ENCODE measurements around the gene CDH23. TPM values are rescaled to one million over a fixed set of nuclear protein-coding genes. Genes with fewer than 3 reads are reported as not detected.

Gene CDH23
- total RNA-seq, 1 experiment from 2014 or later: 0.07 TPM

- CTCF ChIA-PET: no interaction called here
- TF ChIP-seq CTCF (IDR thresholded peaks at IDR 0.05; ENCODE audit: unreplicated experiment): no peak
- Mint-ChIP-seq H3K9me3 (ENCODE audit: low read depth, unreplicated experiment) (no peaks in the 10 kb centered on the region), H3K27ac (ENCODE audit: unreplicated experiment) (no peak overlapping the region), H3K4me3 (ENCODE audit: low read depth, unreplicated experiment) (no peak overlapping the region), H3K27me3 (ENCODE audit: unreplicated experiment) (peaks cover 26% of the 10 kb centered on the region), H3K4me1 (ENCODE audit: low read depth, unreplicated experiment) (no peaks in the 10 kb centered on the region), H3K36me3 (ENCODE audit: insufficient read depth, unreplicated experiment) (no peaks in the 10 kb centered on the region)
- intact Hi-C loops (cut with micrococcal nuclease; ENCODE audit: unreplicated experiment): no loop called here
- no peak for DNase-seq
- BruUV-seq (replicated peaks): no TSS peak
Observed at GRCh38 chr10:71596127-71596526, 199.4 kb downstream of the CDH23 start.

GRCh38 chr10:71596759-71597158, 200.0 kb downstream of the CDH23 start:
- DNase-seq: no peak
- no peaks in the 10 kb centered on the region for H3K9me3 Mint-ChIP-seq (ENCODE audit: low read depth, unreplicated experiment)
- BruUV-seq (replicated peaks): no TSS peak
- TF ChIP-seq CTCF (IDR thresholded peaks at IDR 0.05; ENCODE audit: unreplicated experiment): no peak
- intact Hi-C loops (cut with micrococcal nuclease; ENCODE audit: unreplicated experiment): no loop called here
- peaks cover 26% of the 10 kb centered on the region for H3K27me3 Mint-ChIP-seq (ENCODE audit: unreplicated experiment)
- no peaks in the 10 kb centered on the region for H3K4me1 Mint-ChIP-seq (ENCODE audit: low read depth, unreplicated experiment)
- H3K36me3 Mint-ChIP-seq (ENCODE audit: insufficient read depth, unreplicated experiment): no peaks in the 10 kb centered on the region
- H3K27ac Mint-ChIP-seq (ENCODE audit: unreplicated experiment): no peak overlapping the region
- CTCF ChIA-PET: no interaction called here
- no peak overlapping the region for H3K4me3 Mint-ChIP-seq (ENCODE audit: low read depth, unreplicated experiment)

- no peak for TF ChIP-seq CTCF (IDR thresholded peaks at IDR 0.05; ENCODE audit: unreplicated experiment)
- BruUV-seq (replicated peaks): no TSS peak
- Mint-ChIP-seq H3K36me3 (ENCODE audit: insufficient read depth, unreplicated experiment) (no peaks in the 10 kb centered on the region), H3K4me3 (ENCODE audit: low read depth, unreplicated experiment) (no peak overlapping the region), H3K27ac (ENCODE audit: unreplicated experiment) (no peak overlapping the region), H3K4me1 (ENCODE audit: low read depth, unreplicated experiment) (no peaks in the 10 kb centered on the region), H3K27me3 (ENCODE audit: unreplicated experiment) (peaks cover 37% of the 10 kb centered on the region), H3K9me3 (ENCODE audit: low read depth, unreplicated experiment) (no peaks in the 10 kb centered on the region)
- CTCF ChIA-PET: no interaction called here
- intact Hi-C loops (cut with micrococcal nuclease; ENCODE audit: unreplicated experiment): no loop called here
- no peak for DNase-seq
Observed at GRCh38 chr10:71597821-71598498, 201.2 kb downstream of the CDH23 start.

GRCh38 chr10:71598621-71599055, 201.9 kb downstream of the CDH23 start:
- DNase-seq: no peak
- no TSS peak for BruUV-seq (replicated peaks)
- TF ChIP-seq CTCF (IDR thresholded peaks at IDR 0.05; ENCODE audit: unreplicated experiment): no peak
- intact Hi-C loops (cut with micrococcal nuclease; ENCODE audit: unreplicated experiment): no loop called here
- Mint-ChIP-seq H3K36me3 (ENCODE audit: insufficient read depth, unreplicated experiment) (no peaks in the 10 kb centered on the region), H3K27ac (ENCODE audit: unreplicated experiment) (no peak overlapping the region), H3K4me1 (ENCODE audit: low read depth, unreplicated experiment) (no peaks in the 10 kb centered on the region), H3K4me3 (ENCODE audit: low read depth, unreplicated experiment) (no peak overlapping the region), H3K9me3 (ENCODE audit: low read depth, unreplicated experiment) (no peaks in the 10 kb centered on the region), H3K27me3 (ENCODE audit: unreplicated experiment) (peaks cover 40% of the 10 kb centered on the region)
- CTCF ChIA-PET: no interaction called here
